Measurements from ENCODE around the gene HAUS3. TPM values are rescaled to one million over a fixed set of nuclear protein-coding genes. Genes with fewer than 3 reads are reported as not detected.

HAUS3 gene
- total and polyA plus RNA-seq, 2 of the 13 experiments (the other 11 are each of a cell fraction or from before 2014, with no cell fraction given) = 3.9 to 12.6 TPM

DNA sequence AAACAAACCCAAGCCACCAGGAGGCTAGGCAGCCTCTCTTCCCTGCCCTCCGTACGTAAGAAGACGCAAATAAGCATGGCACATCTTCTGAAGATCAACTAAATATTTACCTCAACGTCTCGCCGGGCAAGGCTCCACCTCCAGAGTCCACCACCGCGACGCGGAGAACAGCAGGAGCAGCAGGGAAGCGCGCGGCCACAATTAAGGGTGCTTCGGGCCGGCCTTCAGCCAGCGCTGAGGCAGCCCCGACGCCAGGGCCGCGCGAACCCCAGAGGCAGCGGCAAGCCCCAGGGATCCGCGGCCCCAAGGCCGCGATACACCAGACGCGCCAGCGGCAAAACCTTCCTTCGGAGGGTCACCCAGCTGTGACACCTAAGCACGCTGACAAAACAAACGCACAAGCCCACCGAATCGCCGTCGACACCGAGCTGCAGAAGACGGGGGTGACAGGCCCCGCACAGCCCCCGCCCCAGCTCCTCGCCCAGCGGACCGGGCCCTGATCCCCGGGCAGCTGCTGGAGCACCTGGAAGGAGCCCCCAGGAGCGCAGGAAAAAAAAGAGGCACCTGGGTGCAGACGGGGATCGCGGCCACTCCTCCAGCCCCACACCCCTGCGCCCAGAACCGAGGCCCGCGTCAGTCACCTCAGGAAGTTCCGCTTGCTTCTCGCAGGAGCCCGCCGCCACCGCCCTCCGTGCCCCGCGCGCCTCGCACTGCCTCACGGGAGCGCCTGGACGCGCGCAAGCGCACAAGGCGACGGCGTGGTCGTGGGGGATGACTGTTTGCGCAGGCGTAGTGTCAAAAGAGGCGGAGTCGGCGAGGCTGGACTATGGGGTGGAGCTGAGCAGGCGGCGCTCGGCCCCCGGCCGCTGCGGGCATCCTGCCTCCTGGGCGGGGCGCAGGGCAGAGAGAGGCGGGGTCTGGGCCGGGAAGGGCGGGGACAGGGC, at the start of gene HAUS3, which contains the start of gene POLN (continued):
- TF ChIP-seq TAF15 (IDR thresholded peaks at IDR 0.05; ENCODE audit: low read depth, low read length, poor library complexity, severe bottlenecking) (peak; percentile 39), JUN (CRISPR knock-in tag; IDR thresholded peaks at IDR 0.05) (no peak), ZC3H13 (CRISPR knock-in tag; IDR thresholded peaks at IDR 0.05) (no peak), MYNN (CRISPR knock-in tag; IDR thresholded peaks at IDR 0.05; ENCODE audit: low read depth) (no peak), HDAC2 (CRISPR knock-in tag; IDR thresholded peaks at IDR 0.05) (peak; percentile 33; the same call in 1 of the 2 replicates), KAT8 (CRISPR knock-in tag; IDR thresholded peaks at IDR 0.05) (peak; percentile 80), ZNF776 (CRISPR knock-in tag; IDR thresholded peaks at IDR 0.05) (no peak; the same call in 1 of the 2 replicates), BRD4 (CRISPR knock-in tag; IDR thresholded peaks at IDR 0.05) (no peak), DMAP1 (CRISPR knock-in tag; IDR thresholded peaks at IDR 0.05) (peak; percentile 53; the same call in 1 of the 2 replicates)
- TF ChIP-seq, protein P1, sequence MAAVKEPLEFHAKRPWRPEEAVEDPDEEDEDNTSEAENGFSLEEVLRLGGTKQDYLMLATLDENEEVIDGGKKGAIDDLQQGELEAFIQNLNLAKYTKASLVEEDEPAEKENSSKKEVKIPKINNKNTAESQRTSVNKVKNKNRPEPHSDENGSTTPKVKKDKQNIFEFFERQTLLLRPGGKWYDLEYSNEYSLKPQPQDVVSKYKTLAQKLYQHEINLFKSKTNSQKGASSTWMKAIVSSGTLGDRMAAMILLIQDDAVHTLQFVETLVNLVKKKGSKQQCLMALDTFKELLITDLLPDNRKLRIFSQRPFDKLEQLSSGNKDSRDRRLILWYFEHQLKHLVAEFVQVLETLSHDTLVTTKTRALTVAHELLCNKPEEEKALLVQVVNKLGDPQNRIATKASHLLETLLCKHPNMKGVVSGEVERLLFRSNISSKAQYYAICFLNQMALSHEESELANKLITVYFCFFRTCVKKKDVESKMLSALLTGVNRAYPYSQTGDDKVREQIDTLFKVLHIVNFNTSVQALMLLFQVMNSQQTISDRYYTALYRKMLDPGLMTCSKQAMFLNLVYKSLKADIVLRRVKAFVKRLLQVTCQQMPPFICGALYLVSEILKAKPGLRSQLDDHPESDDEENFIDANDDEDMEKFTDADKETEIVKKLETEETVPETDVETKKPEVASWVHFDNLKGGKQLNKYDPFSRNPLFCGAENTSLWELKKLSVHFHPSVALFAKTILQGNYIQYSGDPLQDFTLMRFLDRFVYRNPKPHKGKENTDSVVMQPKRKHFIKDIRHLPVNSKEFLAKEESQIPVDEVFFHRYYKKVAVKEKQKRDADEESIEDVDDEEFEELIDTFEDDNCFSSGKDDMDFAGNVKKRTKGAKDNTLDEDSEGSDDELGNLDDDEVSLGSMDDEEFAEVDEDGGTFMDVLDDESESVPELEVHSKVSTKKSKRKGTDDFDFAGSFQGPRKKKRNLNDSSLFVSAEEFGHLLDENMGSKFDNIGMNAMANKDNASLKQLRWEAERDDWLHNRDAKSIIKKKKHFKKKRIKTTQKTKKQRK (IDR thresholded peaks at IDR 0.05; ENCODE audit: low read length) = no peak
- TF ChIP-seq, protein P2, sequence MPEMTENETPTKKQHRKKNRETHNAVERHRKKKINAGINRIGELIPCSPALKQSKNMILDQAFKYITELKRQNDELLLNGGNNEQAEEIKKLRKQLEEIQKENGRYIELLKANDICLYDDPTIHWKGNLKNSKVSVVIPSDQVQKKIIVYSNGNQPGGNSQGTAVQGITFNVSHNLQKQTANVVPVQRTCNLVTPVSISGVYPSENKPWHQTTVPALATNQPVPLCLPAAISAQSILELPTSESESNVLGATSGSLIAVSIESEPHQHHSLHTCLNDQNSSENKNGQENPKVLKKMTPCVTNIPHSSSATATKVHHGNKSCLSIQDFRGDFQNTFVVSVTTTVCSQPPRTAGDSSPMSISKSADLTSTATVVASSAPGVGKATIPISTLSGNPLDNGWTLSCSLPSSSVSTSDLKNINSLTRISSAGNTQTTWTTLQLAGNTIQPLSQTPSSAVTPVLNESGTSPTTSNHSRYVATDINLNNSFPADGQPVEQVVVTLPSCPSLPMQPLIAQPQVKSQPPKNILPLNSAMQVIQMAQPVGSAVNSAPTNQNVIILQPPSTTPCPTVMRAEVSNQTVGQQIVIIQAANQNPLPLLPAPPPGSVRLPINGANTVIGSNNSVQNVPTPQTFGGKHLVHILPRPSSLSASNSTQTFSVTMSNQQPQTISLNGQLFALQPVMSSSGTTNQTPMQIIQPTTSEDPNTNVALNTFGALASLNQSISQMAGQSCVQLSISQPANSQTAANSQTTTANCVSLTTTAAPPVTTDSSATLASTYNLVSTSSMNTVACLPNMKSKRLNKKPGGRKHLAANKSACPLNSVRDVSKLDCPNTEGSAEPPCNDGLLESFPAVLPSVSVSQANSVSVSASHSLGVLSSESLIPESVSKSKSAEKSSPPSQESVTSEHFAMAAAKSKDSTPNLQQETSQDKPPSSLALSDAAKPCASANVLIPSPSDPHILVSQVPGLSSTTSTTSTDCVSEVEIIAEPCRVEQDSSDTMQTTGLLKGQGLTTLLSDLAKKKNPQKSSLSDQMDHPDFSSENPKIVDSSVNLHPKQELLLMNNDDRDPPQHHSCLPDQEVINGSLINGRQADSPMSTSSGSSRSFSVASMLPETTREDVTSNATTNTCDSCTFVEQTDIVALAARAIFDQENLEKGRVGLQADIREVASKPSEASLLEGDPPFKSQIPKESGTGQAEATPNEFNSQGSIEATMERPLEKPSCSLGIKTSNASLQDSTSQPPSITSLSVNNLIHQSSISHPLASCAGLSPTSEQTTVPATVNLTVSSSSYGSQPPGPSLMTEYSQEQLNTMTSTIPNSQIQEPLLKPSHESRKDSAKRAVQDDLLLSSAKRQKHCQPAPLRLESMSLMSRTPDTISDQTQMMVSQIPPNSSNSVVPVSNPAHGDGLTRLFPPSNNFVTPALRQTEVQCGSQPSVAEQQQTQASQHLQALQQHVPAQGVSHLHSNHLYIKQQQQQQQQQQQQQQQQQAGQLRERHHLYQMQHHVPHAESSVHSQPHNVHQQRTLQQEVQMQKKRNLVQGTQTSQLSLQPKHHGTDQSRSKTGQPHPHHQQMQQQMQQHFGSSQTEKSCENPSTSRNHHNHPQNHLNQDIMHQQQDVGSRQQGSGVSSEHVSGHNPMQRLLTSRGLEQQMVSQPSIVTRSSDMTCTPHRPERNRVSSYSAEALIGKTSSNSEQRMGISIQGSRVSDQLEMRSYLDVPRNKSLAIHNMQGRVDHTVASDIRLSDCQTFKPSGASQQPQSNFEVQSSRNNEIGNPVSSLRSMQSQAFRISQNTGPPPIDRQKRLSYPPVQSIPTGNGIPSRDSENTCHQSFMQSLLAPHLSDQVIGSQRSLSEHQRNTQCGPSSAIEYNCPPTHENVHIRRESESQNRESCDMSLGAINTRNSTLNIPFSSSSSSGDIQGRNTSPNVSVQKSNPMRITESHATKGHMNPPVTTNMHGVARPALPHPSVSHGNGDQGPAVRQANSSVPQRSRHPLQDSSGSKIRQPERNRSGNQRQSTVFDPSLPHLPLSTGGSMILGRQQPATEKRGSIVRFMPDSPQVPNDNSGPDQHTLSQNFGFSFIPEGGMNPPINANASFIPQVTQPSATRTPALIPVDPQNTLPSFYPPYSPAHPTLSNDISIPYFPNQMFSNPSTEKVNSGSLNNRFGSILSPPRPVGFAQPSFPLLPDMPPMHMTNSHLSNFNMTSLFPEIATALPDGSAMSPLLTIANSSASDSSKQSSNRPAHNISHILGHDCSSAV (CRISPR knock-in tag; IDR thresholded peaks at IDR 0.05; ENCODE audit: borderline replicate concordance) = peak; percentile 65; the same call in 1 of the 2 replicates
- TF ChIP-seq, protein P3, sequence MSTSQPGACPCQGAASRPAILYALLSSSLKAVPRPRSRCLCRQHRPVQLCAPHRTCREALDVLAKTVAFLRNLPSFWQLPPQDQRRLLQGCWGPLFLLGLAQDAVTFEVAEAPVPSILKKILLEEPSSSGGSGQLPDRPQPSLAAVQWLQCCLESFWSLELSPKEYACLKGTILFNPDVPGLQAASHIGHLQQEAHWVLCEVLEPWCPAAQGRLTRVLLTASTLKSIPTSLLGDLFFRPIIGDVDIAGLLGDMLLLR (CRISPR knock-in tag; IDR thresholded peaks at IDR 0.05) = peak; percentile 31; the same call in 1 of the 2 replicates
- TF ChIP-seq, protein P4, sequence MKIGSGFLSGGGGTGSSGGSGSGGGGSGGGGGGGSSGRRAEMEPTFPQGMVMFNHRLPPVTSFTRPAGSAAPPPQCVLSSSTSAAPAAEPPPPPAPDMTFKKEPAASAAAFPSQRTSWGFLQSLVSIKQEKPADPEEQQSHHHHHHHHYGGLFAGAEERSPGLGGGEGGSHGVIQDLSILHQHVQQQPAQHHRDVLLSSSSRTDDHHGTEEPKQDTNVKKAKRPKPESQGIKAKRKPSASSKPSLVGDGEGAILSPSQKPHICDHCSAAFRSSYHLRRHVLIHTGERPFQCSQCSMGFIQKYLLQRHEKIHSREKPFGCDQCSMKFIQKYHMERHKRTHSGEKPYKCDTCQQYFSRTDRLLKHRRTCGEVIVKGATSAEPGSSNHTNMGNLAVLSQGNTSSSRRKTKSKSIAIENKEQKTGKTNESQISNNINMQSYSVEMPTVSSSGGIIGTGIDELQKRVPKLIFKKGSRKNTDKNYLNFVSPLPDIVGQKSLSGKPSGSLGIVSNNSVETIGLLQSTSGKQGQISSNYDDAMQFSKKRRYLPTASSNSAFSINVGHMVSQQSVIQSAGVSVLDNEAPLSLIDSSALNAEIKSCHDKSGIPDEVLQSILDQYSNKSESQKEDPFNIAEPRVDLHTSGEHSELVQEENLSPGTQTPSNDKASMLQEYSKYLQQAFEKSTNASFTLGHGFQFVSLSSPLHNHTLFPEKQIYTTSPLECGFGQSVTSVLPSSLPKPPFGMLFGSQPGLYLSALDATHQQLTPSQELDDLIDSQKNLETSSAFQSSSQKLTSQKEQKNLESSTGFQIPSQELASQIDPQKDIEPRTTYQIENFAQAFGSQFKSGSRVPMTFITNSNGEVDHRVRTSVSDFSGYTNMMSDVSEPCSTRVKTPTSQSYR (CRISPR knock-in tag; IDR thresholded peaks at IDR 0.05; ENCODE audit: borderline replicate concordance) = 0 out of 2 replicates have a peak, but pooled peaks have one; percentile 50

All from HepG2 (cell line).